ENCODE data around the gene DNAJC18.

- TF ChIP-seq GATA3 (IDR thresholded peaks at IDR 0.05; ENCODE audit: low read depth, low read length) (no peak), GATA2 (IDR thresholded peaks at IDR 0.05; ENCODE audit: low read depth, low read length) (no peak)
These were observed 22.7 kb downstream of the DNAJC18 start for GRCh38 chr5:139416651-139417050.
